ENCODE data around the gene C16orf87. TPM values are rescaled to one million over a fixed set of nuclear protein-coding genes. Genes with fewer than 3 reads are reported as not detected.
A peak's percentile ranks its signal among the peaks of the same experiment; 100 is the strongest.

Gene C16orf87
- total RNA-seq, 1 experiment from 2014 or later = 22.5 TPM

GRCh38 chr16:46783800-46784199 lies 47.2 kb downstream of the C16orf87 start (continued):
- TF ChIP-seq, protein P1, sequence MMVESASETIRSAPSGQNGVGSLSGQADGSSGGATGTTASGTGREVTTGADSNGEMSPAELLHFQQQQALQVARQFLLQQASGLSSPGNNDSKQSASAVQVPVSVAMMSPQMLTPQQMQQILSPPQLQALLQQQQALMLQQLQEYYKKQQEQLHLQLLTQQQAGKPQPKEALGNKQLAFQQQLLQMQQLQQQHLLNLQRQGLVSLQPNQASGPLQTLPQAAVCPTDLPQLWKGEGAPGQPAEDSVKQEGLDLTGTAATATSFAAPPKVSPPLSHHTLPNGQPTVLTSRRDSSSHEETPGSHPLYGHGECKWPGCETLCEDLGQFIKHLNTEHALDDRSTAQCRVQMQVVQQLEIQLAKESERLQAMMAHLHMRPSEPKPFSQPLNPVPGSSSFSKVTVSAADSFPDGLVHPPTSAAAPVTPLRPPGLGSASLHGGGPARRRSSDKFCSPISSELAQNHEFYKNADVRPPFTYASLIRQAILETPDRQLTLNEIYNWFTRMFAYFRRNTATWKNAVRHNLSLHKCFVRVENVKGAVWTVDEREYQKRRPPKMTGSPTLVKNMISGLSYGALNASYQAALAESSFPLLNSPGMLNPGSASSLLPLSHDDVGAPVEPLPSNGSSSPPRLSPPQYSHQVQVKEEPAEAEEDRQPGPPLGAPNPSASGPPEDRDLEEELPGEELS (CRISPR knock-in tag; IDR thresholded peaks at IDR 0.05) = no peak
- no peak for TF ChIP-seq ZNF423 (CRISPR knock-in tag; IDR thresholded peaks at IDR 0.05)
- TF ChIP-seq RELA (CRISPR knock-in tag; IDR thresholded peaks at IDR 0.05; ENCODE audit: borderline replicate concordance) = no peak

- POLR2A ChIA-PET = interaction anchor here (0.6 kb wide), 1 partner anchor 35 kb away, joined by 3 read pairs; no protein-coding TSS in a partner anchor
- peaks cover 13% of the 10 kb centered on the region for H3K36me3 Mint-ChIP-seq
These were observed 48.7 kb downstream of the C16orf87 start for GRCh38 chr16:46782320-46782719.

DNA sequence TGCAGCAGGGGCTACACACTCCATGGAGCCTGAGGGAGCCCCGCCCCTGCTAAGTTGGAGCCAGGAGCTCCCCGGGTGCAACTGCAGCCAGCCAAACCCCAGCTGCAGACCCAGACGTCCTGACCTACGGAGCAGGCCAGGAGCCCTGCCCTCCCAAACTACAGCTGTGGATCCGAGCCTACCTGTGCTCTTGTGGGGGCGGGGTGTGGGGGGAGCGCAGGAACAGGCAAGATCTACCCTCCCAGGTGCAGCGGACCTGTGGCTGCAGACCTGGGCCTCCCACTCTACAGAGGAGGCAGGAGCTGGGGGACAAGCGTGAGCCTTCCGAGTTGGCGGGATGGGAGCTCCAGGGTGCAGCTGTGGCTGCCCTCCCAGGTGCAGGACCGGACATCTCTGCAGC lies 53.2 kb downstream of the C16orf87 start:
- H3K36me3 Mint-ChIP-seq = no peaks in the 10 kb centered on the region
- no peaks in the 10 kb centered on the region for H3K4me1 Mint-ChIP-seq
- ChIA-PET POLR2A (no interaction called here), CTCF (interaction anchor here (1.3 to 1.4 kb wide), 2 partner anchors 24 to 129 kb away, joined by 5 read pairs; no protein-coding TSS in a partner anchor)
- TF ChIP-seq, protein P2, sequence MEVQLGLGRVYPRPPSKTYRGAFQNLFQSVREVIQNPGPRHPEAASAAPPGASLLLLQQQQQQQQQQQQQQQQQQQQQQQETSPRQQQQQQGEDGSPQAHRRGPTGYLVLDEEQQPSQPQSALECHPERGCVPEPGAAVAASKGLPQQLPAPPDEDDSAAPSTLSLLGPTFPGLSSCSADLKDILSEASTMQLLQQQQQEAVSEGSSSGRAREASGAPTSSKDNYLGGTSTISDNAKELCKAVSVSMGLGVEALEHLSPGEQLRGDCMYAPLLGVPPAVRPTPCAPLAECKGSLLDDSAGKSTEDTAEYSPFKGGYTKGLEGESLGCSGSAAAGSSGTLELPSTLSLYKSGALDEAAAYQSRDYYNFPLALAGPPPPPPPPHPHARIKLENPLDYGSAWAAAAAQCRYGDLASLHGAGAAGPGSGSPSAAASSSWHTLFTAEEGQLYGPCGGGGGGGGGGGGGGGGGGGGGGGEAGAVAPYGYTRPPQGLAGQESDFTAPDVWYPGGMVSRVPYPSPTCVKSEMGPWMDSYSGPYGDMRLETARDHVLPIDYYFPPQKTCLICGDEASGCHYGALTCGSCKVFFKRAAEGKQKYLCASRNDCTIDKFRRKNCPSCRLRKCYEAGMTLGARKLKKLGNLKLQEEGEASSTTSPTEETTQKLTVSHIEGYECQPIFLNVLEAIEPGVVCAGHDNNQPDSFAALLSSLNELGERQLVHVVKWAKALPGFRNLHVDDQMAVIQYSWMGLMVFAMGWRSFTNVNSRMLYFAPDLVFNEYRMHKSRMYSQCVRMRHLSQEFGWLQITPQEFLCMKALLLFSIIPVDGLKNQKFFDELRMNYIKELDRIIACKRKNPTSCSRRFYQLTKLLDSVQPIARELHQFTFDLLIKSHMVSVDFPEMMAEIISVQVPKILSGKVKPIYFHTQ (CRISPR knock-in tag; IDR thresholded peaks at IDR 0.05) = no peak
- TF ChIP-seq TEAD1 (CRISPR knock-in tag; IDR thresholded peaks at IDR 0.05) = no peak
- TF ChIP-seq, protein P3, sequence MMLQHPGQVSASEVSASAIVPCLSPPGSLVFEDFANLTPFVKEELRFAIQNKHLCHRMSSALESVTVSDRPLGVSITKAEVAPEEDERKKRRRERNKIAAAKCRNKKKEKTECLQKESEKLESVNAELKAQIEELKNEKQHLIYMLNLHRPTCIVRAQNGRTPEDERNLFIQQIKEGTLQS (CRISPR knock-in tag; conservative IDR thresholded peaks at IDR 0.05) = no peak
- no peak for TF ChIP-seq NFYB (CRISPR knock-in tag; conservative IDR thresholded peaks at IDR 0.05; ENCODE audit: low read depth)
- TF ChIP-seq SMAD4 (CRISPR knock-in tag; IDR thresholded peaks at IDR 0.05) = no peak
- TF ChIP-seq RELA (CRISPR knock-in tag; IDR thresholded peaks at IDR 0.05; ENCODE audit: borderline replicate concordance) = no peak
- no peak for TF ChIP-seq ZNF423 (CRISPR knock-in tag; IDR thresholded peaks at IDR 0.05)
- no peak for TF ChIP-seq RORB (CRISPR knock-in tag; IDR thresholded peaks at IDR 0.05)
- no peak overlapping the region for H3K4me3 Mint-ChIP-seq
- no peaks in the 10 kb centered on the region for H3K27me3 Mint-ChIP-seq (ENCODE audit: low read depth)
- H3K27ac Mint-ChIP-seq = no peak overlapping the region
- no peak for DNase-seq (ENCODE audit: low spot score)
- ATAC-seq = peak; percentile 28
- peaks cover 9% of the 10 kb centered on the region for H3K9me3 Mint-ChIP-seq

More at GRCh38 chr16:46782320-46782719, 48.7 kb downstream of the C16orf87 start:
- no peak for DNase-seq (ENCODE audit: low spot score)
- Mint-ChIP-seq H3K27ac (no peak overlapping the region), H3K9me3 (peaks cover 23% of the 10 kb centered on the region), H3K27me3 (ENCODE audit: low read depth) (no peaks in the 10 kb centered on the region), H3K4me1 (peaks cover 19% of the 10 kb centered on the region), H3K4me3 (no peak overlapping the region)
- CTCF ChIA-PET = interaction anchor here (0.7 kb wide), 1 partner anchor 124 kb away, joined by 3 read pairs; no protein-coding TSS in a partner anchor
- ATAC-seq = no peak
- TF ChIP-seq NR1H2 (CRISPR knock-in tag; IDR thresholded peaks at IDR 0.05) = no peak
- TF ChIP-seq SMAD4 (CRISPR knock-in tag; IDR thresholded peaks at IDR 0.05) = no peak
- TF ChIP-seq, protein P4, sequence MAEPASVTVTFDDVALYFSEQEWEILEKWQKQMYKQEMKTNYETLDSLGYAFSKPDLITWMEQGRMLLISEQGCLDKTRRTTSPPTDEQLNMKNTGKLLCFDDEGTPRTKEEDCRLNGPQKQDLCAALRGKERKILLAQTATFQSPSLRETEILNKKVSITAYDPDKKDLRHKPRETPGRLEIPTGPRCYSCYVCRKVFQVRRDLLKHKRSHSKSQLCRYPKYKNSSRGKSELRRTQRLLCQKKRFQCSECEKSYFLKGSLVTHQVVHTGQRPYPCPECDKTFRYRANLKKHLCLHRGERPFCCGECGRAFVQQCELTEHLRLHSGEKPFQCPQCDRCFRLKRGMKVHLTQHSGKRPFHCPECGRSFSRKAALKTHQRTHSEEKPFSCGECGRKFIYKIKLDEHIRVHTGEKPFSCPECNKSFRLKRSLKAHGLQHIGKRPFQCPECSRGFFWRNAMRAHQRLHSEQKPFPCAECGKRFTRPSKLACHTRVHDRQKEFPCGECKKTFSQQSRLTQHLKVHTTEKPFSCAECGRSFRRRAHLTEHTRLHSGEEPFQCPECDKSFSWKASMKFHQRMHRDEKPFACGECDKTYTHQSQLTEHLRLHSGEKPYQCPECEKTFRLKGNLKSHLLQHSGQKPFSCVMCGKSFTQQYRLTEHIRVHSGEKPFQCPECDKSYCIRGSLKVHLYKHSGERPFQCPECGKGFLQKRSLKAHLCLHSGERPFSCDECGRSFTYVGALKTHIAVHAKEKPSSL (CRISPR knock-in tag; conservative IDR thresholded peaks at IDR 0.05) = no peak
- no peak for TF ChIP-seq ZNF219 (CRISPR knock-in tag; IDR thresholded peaks at IDR 0.05; ENCODE audit: borderline replicate concordance)
- TF ChIP-seq SMAD3 (CRISPR knock-in tag; IDR thresholded peaks at IDR 0.05; ENCODE audit: borderline replicate concordance) = no peak
